GF-D8 (cell line): Measurements from ENCODE around the gene DEFB126.
"Not testable (repeated sequence)": the region's sequence is repeated elsewhere in the genome, so short reads cannot be mapped to it uniquely, and the experiment has no call there.

Experiments
- DNase-seq: peaks from one replicate; lab custom pipeline; 2025; lab: John Stamatoyannopoulos, UW

The DEFB126 gene, protein sequence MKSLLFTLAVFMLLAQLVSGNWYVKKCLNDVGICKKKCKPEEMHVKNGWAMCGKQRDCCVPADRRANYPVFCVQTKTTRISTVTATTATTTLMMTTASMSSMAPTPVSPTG

DNA sequence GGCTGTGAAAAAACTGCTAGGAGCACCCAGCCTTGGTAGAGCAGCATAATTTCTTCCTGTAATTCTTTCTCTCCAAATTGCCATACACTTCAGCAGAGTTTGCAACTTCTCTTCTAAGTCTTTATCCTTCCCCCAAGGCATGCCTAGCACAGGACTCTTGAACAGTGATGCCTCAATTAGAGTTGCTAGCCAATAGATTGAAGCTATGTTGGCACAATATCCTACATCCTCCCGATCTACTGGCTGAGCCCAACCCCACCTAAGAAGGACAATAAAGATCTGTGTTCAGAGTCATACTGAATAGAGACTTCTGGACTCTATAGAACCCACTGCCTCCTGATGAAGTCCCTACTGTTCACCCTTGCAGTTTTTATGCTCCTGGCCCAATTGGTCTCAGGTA, at the start of gene DEFB126:
TSS of gene DEFB126 (plus strand) at position 301 of the 400 bp plus-strand sequence. CDS start at position 340, 39 bp downstream.
- DNase-seq, result no peak

DNA sequence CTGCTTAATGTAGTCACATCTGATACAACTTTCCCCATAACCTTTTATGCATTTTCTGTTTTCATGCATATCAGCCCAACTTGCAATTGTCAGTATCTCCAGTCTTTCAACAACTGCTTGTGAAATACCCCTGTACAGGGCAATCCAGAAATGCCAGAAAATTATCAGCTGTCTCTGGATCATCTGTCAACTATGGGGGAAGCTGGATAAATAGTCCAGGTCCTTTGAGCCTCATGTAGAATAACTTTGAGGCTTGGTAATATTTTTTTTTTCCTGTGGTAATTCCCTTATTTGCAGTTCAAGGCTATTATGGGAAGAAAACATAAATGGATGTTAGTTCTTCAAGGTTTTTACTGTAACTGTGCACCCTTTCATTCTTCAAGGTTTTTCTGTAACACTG, 48.7 kb upstream of the DEFB126 start:
- no peak for DNase-seq

- no peak for DNase-seq
Measured at GRCh38 chr20:95215-95614, 47.2 kb upstream of the DEFB126 start.

DNA sequence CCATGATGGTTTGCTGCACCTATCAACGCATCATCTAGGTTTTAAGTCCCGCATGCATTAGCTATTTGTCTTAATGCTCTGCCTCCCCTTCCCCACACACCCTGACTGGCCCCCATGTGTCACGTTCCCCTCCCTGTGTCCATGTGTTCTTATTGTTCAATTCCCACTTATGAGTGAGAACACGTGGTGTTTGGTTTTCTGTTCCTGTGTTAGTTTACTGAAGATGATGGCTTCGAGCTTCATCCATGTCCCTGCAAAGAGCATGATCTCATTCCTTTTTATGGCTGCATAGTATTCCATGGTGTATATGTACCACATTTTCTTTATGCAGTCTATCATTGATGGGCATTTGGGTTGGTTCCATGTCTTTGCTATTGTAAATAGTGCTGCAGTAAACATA, 44.7 kb upstream of the DEFB126 start:
- DNase-seq, result not testable (repeated sequence)

DNA sequence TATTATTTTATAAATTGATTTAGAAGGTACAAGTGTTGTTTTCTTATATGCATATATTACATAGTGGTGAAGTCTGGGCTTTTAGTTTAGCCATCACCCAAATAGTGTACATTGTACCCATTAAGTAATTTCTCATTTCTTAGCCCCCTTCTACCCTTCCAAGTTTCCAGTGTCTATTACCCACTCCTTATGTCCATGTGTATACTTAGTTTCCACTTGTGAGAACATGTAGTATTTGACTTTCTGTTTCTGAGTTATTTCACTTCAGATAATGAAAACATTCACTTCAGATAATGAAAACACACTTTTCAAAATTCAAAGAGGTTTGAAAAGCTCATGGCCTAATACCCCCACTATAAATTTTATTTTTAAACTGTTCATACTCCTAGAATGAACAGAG, 40.4 kb upstream of the DEFB126 start:
- no peak for DNase-seq

GRCh38 chr20:103456-103855, 38.9 kb upstream of the DEFB126 start:
- no peak for DNase-seq

- DNase-seq, result no peak
Measured at GRCh38 chr20:112396-112795, 30.0 kb upstream of the DEFB126 start.

- no peak for DNase-seq
Measured at GRCh38 chr20:117518-117917, 24.9 kb upstream of the DEFB126 start.

DNA sequence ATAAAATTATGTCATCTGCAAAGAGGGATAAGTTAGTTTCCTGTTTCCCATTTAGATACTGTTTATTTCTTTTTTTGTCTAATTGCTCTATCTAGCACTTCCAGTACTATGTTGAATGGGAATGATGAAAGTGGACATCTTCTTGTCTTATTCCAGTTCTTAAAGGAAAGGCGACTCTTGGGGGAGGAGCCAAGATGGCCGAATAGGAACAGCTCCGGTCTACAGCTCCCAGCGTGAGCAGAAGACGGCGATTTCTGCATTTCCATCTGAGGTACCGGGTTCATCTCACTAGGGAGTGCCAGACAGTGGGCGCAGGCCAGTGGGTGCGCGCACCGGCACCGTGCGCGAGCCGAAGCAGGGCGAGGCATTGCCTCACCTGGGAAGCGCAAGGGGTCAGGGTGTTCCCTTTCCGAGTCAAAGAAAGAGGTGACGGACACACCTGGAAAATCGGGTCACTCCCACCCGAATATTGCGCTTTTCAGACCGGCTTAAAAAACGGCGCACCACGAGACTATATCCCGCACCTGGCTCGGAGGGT, 12.5 kb upstream of the DEFB126 start:
- not testable (repeated sequence) for DNase-seq

DNA sequence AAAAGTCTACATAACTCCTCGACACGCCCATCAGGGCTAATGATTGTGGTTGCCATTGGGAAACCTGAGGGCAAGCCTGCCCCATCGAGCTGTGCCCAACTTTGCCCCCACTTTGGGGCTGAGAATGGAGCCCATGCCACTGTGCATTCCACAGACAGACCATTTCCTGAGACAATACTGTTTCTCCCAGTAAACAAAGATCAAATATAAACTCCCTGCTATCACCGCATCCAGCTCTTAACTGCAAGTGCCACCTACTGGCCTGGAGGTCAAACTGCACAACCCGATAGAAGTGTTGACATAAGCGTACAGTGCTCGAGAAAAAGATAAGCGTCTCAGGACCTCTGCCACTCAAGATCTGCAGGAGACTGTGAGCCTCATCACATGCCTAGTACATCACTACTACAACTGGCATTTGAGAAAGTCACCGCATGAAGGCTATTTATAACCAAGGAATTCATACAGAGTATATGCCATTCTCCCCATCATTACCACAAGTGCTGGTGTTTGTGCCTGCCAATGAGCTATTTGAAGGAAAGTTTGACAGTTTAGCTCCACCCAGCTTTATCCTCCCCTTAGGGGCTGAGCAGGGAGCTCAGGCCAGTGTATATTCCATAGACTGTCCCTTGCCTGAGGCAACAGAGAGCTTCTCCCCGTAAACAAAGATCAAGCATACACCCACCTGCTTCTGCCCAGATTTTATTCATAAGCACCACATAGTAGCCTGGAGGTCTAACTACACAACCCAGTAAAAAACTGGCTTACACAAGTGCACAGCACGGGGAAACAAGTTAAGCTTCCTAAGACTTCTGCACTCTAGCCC, 4.5 kb upstream of the DEFB126 start:
- no peak for DNase-seq

DNA sequence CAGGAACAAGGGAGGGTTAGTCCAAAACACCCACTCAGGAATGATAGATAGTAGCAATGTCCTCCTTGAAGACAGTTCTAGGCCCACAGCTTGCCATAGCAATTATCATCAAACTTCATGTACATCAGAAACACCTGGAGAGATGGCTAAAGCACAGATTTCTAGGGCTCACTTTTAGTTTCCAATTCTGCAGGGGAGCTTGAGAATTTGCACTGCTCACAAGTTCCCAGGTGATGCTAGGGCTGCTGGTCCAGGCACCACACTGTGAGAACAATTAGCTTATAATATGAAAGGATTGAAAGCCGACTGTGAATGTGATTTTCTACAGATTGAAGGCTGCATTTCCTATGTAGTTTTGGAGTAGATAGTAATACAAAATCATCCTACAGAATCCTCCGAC, 3.5 kb downstream of the DEFB126 start:
- DNase-seq, result no peak

GRCh38 chr20:152131-152530, 9.7 kb downstream of the DEFB126 start:
- DNase-seq, result no peak

DNA sequence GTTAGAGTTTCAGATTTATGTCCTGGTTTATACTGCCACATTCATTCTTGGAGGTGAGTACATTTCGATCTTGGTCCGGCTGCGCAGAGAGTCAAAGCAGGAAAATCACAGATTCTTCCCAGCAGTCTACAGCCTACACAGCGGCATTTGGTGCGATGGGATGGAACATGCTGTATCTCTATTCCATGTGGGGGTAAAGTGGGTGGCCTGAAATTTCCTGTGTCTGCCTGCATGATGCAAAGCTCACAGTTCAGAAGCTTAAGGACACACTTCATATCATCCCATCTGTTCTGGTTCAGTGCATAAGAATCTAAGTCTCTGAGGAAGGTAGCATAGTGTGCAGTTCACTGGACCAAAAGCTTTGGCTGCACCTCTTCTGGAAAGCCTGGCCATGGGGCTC, 14.8 kb downstream of the DEFB126 start, which contains the start of gene DEFB127:
TSS of gene DEFB127 (plus strand) at position 301 of the 400 bp plus-strand sequence. CDS start at position 392, 91 bp downstream.
- DNase-seq, result no peak

DNA sequence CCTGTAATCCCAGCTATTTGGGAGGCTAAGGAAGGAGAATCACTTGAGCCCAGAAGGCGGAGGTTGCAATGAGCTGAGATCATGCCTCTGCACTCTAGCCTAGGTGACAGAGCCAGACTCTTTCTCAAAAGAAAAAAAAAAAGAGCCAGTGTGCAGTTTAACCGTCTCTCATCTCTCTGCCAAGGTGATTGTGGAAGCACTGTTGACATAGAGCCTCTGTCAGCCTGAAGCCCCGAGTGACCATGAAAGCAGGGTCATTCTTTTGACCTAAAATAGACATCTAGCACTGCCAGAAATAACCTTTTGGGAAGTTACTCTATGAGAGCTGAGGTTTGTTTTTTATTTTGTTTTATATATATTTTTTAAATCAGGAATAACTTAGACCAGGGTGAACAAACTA, 22.2 kb downstream of the DEFB126 start:
- DNase-seq, result no peak

- DNase-seq, result no peak
Measured at GRCh38 chr20:168876-169275, 26.5 kb downstream of the DEFB126 start.

- DNase-seq, result no peak
Measured at GRCh38 chr20:184288-184687, 41.9 kb downstream of the DEFB126 start.

DNA sequence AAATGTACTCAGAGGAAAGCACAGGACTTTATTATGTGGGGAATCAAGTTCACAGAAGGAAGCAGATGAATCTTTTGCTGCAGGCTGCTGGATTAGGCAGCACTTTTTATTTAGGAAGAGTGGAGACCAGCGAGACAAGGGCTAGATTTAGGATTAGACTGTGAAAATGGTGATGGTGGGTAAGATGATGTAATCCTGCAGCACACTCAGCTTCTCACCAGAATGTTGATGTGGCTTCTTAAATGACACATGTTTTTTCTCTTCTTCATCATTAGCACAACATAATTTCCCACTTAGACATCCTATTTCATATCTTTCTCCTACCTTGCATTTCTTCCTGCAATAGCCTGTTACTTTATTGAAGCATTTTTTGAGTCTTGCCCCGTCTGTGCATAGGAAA, 45.3 kb downstream of the DEFB126 start:
- DNase-seq, result no peak

DNA sequence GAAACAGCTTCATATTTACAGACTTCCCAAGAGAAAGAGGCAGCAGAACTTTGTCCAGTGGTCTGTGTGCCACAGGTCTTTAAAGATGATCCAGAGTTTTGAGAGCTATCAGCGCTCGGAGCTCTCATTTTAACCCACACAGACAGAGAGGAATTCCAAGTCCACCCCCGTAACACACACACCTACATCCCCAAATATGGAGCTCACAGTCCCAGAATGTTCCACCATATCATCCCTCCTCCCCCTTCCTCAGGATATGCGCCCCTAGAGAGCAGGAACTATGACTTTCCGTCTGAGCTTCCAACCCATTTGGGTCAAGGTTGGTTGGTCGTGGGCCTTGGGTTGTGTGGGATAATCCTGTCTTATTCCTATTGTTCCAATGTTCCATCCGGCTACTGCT, 47.2 kb downstream of the DEFB126 start, which contains the start of gene DEFB128:
TSS of gene DEFB128 (minus strand) at position 101 of the 400 bp plus-strand sequence. CDS start at position 13, 88 bp downstream.
- no peak for DNase-seq
